Mucosa of descending colon (tissue), 3 donors: ENCODE data around the gene RDH14. TPM values are rescaled to one million over a fixed set of nuclear protein-coding genes. Genes with fewer than 3 reads are reported as not detected.

Experiments used
- ATAC-seq: fragments of 200-7000 bp; cut with Tn5 transposase; one replicate; pipeline ENCODE4 v1.9.1; 2020; ENCODE audit warnings: mild to moderate bottlenecking, moderate library complexity
- DNase-seq, 3 donors: peaks; one replicate each; pipeline ENCODE4 v3.0.0-alpha.2; 2020
- H3K36me3 ChIP-seq: fragments of 200-600 bp; one replicate; pipeline ENCODE4 v1.8.0; 2021; ENCODE audit warnings: low read depth, mild to moderate bottlenecking
- H3K4me1 ChIP-seq: fragments of 200-600 bp; one replicate; pipeline ENCODE4 v1.8.0; 2021; ENCODE audit warnings: low read depth, mild to moderate bottlenecking
- H3K4me3 ChIP-seq: fragments of 200-600 bp; one replicate; pipeline ENCODE4 v1.8.0; 2021; ENCODE audit warnings: mild to moderate bottlenecking
- H3K9me3 ChIP-seq: fragments of 200-600 bp; one replicate; pipeline ENCODE4 v1.8.0; 2021; ENCODE audit warnings: mild to moderate bottlenecking
- CTCF ChIP-seq: fragments of 200-600 bp; IDR thresholded peaks from one replicate; pipeline ENCODE4 v1.8.0; 2022; ENCODE audit warnings: antibody characterized with exemption, mild to moderate bottlenecking
- intact Hi-C, 2 donors: fragments of 100-400 bp; cut with DNase I in 1 of 2; cut with micrococcal nuclease in 1 of 2; formaldehyde crosslinking; loops; one replicate each; pipeline versions ENCODE4 v1.11.0 to v1.11.1; 2022; cut with DNase I, micrococcal nuclease
- total RNA-seq, 3 donors: library from RNA; stranded (reverse); fragmentation: NEBNext Ultra II Directional in 2 of 3; extraction: Animal tissue kit (Norgen Biotek cat#: 25700) in 2 of 3; gene quantifications; one replicate each; pipeline versions ENCODE4 v1.2.1 to v1.2.4, GENCODE V29; 2021 to 2023
- donor health status: DM: no; HTN: no; CAD: no; lungs with moderate emphysema.
- donor health status: DM: no; HTN: no; CAD: no.
- donor health status: DM: no; HTN: yes; CAD: no.

RDH14 gene
- total RNA-seq, 3 donors from 2014 or later, result 16.2 to 25.3 (median 17.1) TPM

- Histone ChIP-seq H3K36me3 (no peaks in the 10 kb centered on the region), H3K4me1 (no peaks in the 10 kb centered on the region), H3K9me3 (no peaks in the 10 kb centered on the region), H3K4me3 (no peak overlapping the region)
- ATAC-seq (no peak), DNase-seq (no peak)
- intact Hi-C loops, result loop anchor here in 1 of 2 donors (10.0 kb wide), 1 partner anchor 836 kb away; the partner anchor contains the start of gene OSR1
- TF ChIP-seq CTCF, result no peak
Observed at GRCh38 chr2:18518116-18519111, 42.0 kb downstream of the RDH14 start.

- Histone ChIP-seq H3K36me3 (no peaks in the 10 kb centered on the region), H3K4me3 (no peak overlapping the region), H3K9me3 (no peaks in the 10 kb centered on the region), H3K4me1 (no peaks in the 10 kb centered on the region)
- DNase-seq (no peak), ATAC-seq (no peak)
- TF ChIP-seq CTCF, result no peak
- intact Hi-C loops, result loop anchor here in 1 of 2 donors (10.0 kb wide), 1 partner anchor 837 kb away; the partner anchor contains the start of gene OSR1
Observed at GRCh38 chr2:18517386-18517785, 43.1 kb downstream of the RDH14 start.

GRCh38 chr2:18516112-18516511, 44.3 kb downstream of the RDH14 start:
- Histone ChIP-seq H3K9me3 (no peaks in the 10 kb centered on the region), H3K4me1 (no peaks in the 10 kb centered on the region), H3K36me3 (no peaks in the 10 kb centered on the region), H3K4me3 (no peak overlapping the region)
- no peak for ATAC-seq
- intact Hi-C loops, result loop anchor here in 1 of 2 donors (10.0 kb wide), 1 partner anchor 839 kb away; the partner anchor contains the start of gene OSR1
- no peak for TF ChIP-seq CTCF
- DNase-seq, result no peak

GRCh38 chr2:18514526-18515461, 45.7 kb downstream of the RDH14 start:
- H3K4me3 ChIP-seq, result no peak overlapping the region
- intact Hi-C loops, result loop anchor here in 1 of 2 donors (10.0 kb wide), 1 partner anchor 840 kb away; the partner anchor contains the start of gene OSR1
- no peaks in the 10 kb centered on the region for H3K4me1 ChIP-seq
- DNase-seq, result no peak
- H3K9me3 ChIP-seq, result no peaks in the 10 kb centered on the region
- ATAC-seq, result peak; percentile 19
- no peak for TF ChIP-seq CTCF
- no peaks in the 10 kb centered on the region for H3K36me3 ChIP-seq

- no peak for TF ChIP-seq CTCF
- H3K4me1 ChIP-seq, result no peaks in the 10 kb centered on the region
- no peak overlapping the region for H3K4me3 ChIP-seq
- intact Hi-C loops, result loop anchor here in 1 of 2 donors (10.0 kb wide), 1 partner anchor 844 kb away; the partner anchor contains the start of gene OSR1
- H3K9me3 ChIP-seq, result no peaks in the 10 kb centered on the region
- DNase-seq, result no peak
- ATAC-seq, result no peak
- no peaks in the 10 kb centered on the region for H3K36me3 ChIP-seq
Observed at GRCh38 chr2:18510775-18511174, 49.7 kb downstream of the RDH14 start.
